22Rv1 (cell line): ENCODE measurements around the gene MAN1A1.

Experiments
- CTCF ChIP-seq: fragments of 450-650 bp; IDR thresholded peaks from 2 replicates; pipeline ENCODE4 v1.5.1; 2017; ENCODE audit warnings: mild to moderate bottlenecking
- ZFX ChIP-seq: fragments of 450-650 bp; IDR thresholded peaks from 2 replicates; pipeline ENCODE4 v1.6.1; 2017; ENCODE audit warnings: antibody characterized with exemption, borderline replicate concordance

GRCh38 chr6:119395192-119395591 lies 45.6 kb upstream of the MAN1A1 start:
- TF ChIP-seq CTCF (no peak), ZFX (no peak)
